D721Med (cell line): Measurements from ENCODE around the gene MIGA1.

ENCODE experiments used
- DNase-seq: peaks from one replicate; pipeline ENCODE4 v3.0.0; 2011; ENCODE audit warnings: low spot score; ENCODE audit not compliant: insufficient read length
- FAIRE-seq: peaks from 2 replicates; lab custom pipeline; 2011; peaks lifted over from hg19 to GRCh38; lab: Jason Lieb, UNC
- TF ChIP-seq, protein P1 (sequence below): IDR thresholded peaks from 2 replicates; pipeline ENCODE4 v1.5.1; 2012; ENCODE audit warnings: mild to moderate bottlenecking, control low read depth; ENCODE audit not compliant: insufficient read depth; ENCODE audit errors: missing control alignments

MIGA1 gene

DNA sequence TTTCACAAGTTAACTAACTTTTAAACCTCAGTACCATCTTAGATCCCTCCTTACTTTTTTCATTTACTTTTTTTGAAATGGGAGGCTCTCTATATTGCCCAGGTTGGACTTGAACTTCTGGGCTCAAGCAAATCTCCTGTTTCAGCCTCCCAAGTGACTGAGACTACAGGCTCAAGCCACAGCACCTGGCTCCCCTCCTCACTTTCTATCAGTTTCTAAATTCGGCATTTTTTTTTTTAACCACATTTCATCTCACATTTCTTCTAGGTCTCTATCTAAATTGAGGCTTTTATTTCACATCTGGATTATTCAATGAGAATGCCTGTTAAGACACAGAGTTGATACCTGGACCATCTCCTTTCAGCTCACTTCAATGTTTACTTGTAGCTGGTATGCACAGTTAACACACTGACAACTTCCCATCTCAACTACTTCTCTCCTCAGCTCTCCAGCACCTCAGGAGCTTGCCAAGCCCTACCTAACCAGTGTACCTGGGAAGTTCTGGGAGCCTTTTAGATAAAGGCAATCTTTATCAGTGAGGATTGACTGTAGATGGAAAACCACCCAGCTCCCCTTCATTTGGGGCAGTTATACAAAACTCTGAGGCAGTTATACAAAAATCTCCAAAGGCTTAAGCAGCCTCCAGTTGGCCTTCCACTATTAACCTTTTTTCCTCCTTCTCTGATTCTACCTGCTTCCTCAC lies 23.2 kb upstream of the MIGA1 start:
- FAIRE-seq (no peak), DNase-seq (no peak)
- TF ChIP-seq, protein P1, sequence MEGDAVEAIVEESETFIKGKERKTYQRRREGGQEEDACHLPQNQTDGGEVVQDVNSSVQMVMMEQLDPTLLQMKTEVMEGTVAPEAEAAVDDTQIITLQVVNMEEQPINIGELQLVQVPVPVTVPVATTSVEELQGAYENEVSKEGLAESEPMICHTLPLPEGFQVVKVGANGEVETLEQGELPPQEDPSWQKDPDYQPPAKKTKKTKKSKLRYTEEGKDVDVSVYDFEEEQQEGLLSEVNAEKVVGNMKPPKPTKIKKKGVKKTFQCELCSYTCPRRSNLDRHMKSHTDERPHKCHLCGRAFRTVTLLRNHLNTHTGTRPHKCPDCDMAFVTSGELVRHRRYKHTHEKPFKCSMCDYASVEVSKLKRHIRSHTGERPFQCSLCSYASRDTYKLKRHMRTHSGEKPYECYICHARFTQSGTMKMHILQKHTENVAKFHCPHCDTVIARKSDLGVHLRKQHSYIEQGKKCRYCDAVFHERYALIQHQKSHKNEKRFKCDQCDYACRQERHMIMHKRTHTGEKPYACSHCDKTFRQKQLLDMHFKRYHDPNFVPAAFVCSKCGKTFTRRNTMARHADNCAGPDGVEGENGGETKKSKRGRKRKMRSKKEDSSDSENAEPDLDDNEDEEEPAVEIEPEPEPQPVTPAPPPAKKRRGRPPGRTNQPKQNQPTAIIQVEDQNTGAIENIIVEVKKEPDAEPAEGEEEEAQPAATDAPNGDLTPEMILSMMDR = no peak

- FAIRE-seq = no peak
- TF ChIP-seq, protein P1 = no peak
- DNase-seq = no peak
Observed at GRCh38 chr1:77757066-77757584, 22.3 kb upstream of the MIGA1 start.

- no peak for FAIRE-seq
- TF ChIP-seq, protein P1 = no peak
- DNase-seq = no peak
Observed at GRCh38 chr1:77757603-77758002, 21.8 kb upstream of the MIGA1 start.

DNA sequence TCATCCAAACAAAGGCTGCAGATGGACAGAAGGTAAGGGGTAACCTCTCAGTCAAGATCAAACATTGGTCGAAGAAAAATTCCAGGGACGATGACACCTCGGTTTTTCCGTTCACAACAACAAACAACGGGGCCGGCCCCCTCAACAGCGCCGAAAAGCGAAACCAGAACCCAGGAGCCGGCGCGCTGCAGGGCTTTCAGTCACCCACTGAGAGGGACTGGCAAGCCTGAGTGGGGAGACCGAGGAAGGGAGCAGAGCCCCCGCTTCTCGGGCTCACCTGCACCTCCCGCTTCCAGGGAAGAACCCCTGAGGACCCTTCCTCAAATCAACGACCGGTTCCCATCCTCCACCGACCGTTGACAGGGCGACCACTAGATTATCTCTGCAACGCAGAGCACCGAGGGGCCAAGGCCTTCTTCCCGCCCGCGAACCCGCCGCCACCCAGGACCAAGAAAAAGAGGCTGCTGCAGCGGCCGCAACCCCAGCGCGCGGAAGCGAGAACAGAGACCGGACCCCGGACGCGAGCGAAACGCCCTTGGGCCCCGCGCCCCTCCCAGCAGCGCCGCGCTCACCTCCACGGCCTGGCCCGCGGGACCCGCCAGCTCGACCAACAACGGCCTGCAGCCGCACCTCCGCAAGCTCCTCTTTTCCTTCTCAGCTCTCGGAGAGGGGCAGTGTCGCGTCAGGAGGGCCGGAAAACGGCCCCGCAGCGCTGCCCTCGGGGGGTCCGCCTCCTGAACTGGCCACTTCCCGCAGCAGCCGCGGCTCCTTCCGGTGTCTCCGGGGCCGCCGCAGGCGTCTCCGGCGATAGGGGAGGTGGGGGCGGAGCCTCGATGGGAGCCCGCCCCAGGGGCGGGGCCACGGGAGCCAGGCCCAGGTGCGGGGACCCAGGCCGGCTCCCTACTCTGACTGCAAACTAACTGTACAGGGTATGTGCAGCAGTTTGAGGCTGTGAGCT lies 20.1 kb upstream of the MIGA1 start, which contains the start of gene USP33:
Gene USP33, minus strand, starts transcription at position 782 of the 958 bp plus-strand sequence. CDS start 18,155 bp downstream, outside the sequence.
- no peak for FAIRE-seq
- TF ChIP-seq, protein P1 = no peak
- DNase-seq = peak; percentile 41

DNA sequence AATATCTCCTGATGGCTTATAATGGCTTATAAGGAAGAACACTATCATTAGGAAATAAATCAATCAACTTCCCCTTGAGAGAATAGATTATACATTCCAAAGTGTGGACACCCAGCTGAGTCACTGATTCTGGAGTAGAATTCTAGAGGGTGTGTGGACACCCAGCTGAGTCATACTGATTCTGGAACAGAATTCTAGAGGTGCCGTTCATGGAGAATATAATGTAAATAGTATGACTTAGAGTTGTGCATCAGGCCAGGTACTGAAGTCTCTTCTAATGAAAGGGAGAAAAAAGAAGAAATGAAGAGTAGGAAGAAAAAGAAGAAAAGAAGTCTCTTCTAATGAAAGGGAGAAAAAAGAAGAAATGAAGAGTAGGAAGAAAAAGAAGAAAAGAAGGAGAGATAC lies 17.4 kb upstream of the MIGA1 start:
- no peak for FAIRE-seq
- TF ChIP-seq, protein P1 = no peak
- no peak for DNase-seq

GRCh38 chr1:77768006-77768405 lies 11.4 kb upstream of the MIGA1 start:
- FAIRE-seq (no peak), DNase-seq (no peak)
- TF ChIP-seq, protein P1 = no peak
